K562 treated with DMSO at 1 percent for 12 hours (cell line): ENCODE measurements around the gene ZNF135. TPM values are rescaled to one million over a fixed set of nuclear protein-coding genes. Genes with fewer than 3 reads are reported as not detected.

Experiments used
- total RNA-seq: library from RNA; unstranded; fragments of 300-600 nt; gene quantifications from 2 replicates; pipeline ENCODE4 v1.2.3, GENCODE V29; 2022; ENCODE audit not compliant: insufficient read depth

ZNF135 gene
- total RNA-seq, result not detected in 2 replicates

DNA sequence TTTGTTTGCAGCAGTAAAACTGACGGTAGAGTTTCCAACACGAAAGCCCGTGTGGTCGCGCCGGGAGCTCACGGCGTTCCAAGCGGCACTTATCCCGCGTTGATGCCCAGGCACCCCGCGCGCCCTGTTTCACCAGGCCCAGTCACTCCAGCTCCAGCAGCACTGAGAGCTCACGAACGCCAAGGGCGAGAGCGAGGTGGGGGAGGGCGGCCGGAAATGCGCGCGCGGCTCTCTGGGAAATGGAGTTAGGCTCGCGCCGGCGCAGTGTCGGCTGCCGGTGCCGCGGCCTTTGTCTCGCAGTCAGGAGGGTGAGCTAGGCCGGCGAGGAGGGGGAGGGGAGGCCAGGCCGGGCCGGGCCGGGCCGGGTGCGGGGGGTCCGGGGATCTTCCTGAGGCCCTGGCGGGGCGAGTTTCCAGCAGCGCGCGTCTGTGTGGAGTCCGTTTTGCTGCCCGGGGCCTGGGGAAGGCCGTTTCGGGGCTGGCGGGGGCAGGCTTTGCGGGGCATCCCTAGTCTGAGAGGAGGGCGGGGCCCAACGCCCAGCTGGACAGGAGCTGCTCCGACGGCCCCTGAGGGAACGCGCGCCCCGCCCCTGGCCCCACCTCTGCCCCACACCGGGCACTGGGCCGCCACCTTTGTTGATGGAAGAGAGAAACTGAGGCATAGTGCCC, at the start of gene ZNF135:
Gene ZNF135, plus strand, starts transcription at position 280 of the 668 bp plus-strand sequence. CDS start 721 bp downstream, outside the sequence.

DNA sequence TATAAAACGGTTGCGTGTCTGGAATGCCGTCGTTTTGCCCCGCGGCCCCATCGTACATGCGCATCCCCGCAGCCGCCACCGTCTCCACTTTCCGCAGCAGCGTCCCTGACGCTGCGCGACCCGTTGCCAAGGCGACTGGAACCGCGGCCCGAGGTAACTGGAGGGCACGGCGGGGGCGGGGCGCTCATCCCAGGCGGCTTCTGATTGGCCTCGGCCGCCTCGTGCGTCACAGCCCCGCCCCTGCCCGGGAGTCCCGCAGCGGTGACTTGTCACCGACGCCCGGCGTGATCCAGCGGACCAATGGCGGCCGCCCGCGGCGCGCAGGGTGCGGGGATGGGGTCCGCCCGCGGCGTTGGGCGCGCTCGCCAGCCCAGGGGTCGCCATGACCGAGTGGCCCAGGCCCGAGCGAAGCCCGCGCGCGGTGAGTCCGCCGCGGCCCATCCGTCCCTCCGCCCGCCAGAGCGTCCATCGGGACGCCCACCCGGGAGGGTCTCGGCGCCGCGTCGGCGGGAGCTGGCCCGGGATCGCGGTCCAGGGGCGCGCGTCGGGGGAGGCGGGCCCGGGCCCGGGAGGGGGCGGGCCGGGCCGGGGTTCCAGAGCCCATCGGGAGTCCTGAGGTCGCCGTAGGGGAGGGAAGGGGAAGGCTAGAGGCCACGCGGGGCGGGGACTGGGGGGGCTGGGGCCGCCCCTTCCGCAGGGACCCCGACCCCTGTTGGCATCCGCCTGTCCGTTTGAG, 25.2 kb upstream of the ZNF135 start, which contains the start of gene ZSCAN1:
Gene ZSCAN1, plus strand, starts transcription at position 285 of the 736 bp plus-strand sequence. CDS start 3,812 bp downstream, outside the sequence.

DNA sequence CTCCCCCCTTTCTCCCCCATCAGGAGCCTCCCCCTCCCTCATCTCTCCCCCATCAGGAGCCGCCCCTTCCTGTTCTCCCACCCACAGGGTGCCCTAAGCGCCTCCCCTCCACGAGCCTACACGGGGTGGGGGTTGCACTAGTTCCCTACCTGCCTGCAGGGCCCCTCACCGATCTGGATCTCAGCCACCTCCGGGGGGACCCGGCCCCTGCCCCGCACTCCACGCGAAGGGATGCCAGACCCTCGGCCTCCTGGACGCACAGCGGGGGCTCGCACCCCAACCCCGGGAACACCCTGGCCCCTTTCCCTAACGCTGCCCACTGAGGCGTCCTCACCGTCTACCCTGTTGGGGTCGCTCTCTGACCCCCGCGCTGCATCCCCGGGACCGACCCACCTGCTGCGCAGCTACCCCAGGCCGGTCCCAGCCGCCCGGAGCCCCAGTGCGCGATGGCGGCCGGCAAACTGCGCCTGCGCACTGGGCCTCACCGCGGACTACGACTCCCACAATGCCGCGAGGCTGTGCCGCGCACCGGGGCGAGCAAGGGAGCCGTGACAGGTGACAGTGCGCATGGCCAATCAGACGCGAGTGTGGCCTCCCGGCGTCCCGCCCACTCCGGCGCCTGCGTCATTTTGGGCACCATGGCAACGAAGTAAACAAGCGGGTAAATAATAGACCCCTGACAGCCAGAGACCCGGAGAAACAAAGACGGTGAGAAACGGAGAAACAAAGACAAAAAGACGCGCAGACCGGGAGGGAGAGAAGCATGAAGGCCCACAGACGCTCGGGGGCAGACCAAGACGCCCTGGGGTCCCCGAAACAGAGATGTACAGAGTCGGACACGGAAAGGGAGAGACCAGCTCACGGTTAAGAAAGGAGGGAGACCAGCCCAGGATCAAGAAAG, 38.9 kb downstream of the ZNF135 start, which contains the start of gene ZSCAN18:
Gene ZSCAN18, minus strand, starts transcription at position 451 of the 901 bp plus-strand sequence. CDS start 7,964 bp downstream, outside the sequence.

Other genes starting within 250 kb of the ZNF135 start
- 2.8 and 7.9 TPM in 2 replicates for gene ZNF552, start 244.4 kb upstream of the ZNF135 start, total RNA-seq
- 2.1 and 4.1 TPM in 2 replicates for gene ZNF587B, start 229.0 kb upstream of the ZNF135 start, total RNA-seq
- gene ZNF587, start 209.4 kb upstream of the ZNF135 start, total RNA-seq, result 5.5 and 18.0 TPM in 2 replicates
- gene ZNF814, start 170.2 kb upstream of the ZNF135 start, total RNA-seq, result 1.4 and 4.3 TPM in 2 replicates
- 1.1 and 3.4 TPM in 2 replicates for gene ZNF417, start 142.7 kb upstream of the ZNF135 start, total RNA-seq
- 0.49 TPM in 1 of 2 replicates, not detected in the other for gene ZNF418, start 123.9 kb upstream of the ZNF135 start, total RNA-seq
- 0.33 TPM in 1 of 2 replicates, not detected in the other for gene ZNF256, start 111.6 kb upstream of the ZNF135 start, total RNA-seq
- not detected in 2 replicates for gene C19orf18, start 84.7 kb upstream of the ZNF135 start, total RNA-seq
- gene ZNF606, start 56.5 kb upstream of the ZNF135 start, total RNA-seq, result 3.5 TPM in 1 of 2 replicates, not detected in the other
- gene ZSCAN1, start 25.3 kb upstream of the ZNF135 start, total RNA-seq, result not detected in 2 replicates
- gene ZSCAN18, start 38.9 kb downstream of the ZNF135 start, total RNA-seq, result 5.5 and 9.2 TPM in 2 replicates
- 2.2 and 2.6 TPM in 2 replicates for gene ZNF329, start 91.5 kb downstream of the ZNF135 start, total RNA-seq
- 19.6 and 41.4 TPM in 2 replicates for gene ZNF274, start 123.8 kb downstream of the ZNF135 start, total RNA-seq
- gene ZNF544, start 169.6 kb downstream of the ZNF135 start, total RNA-seq, result 19.2 and 86.8 TPM in 2 replicates
- gene ZNF8, start 219.7 kb downstream of the ZNF135 start, total RNA-seq, result 1.1 and 2.3 TPM in 2 replicates
- 88.3 and 106 TPM in 2 replicates for gene ERVK3-1, start 246.1 kb downstream of the ZNF135 start, total RNA-seq